Activated CD4-positive, alpha-beta T cell treated with anti-CD3 and anti-CD28 coated beads, Interleukin-2, amount 10 ng/mL, durations not matched to agents 7 days and 5 days (primary cell): ENCODE results near the gene SEMA3A. TPM values are rescaled to one million over a fixed set of nuclear protein-coding genes. Genes with fewer than 3 reads are reported as not detected.

ENCODE experiments used
- CTCF ChIA-PET: fragments of 350-600 bp; sonication (Branson Sonifier 250); formaldehyde crosslinking; loops from one replicate; lab custom pipeline; 2021; ENCODE audit warnings: antibody characterized with exemption; lab: Charles Lee
- POLR2A ChIA-PET: fragments of 350-600 bp; sonication (Branson Sonifier 250); formaldehyde crosslinking; loops from one replicate; lab custom pipeline; 2021; ENCODE audit warnings: antibody characterized with exemption; lab: Charles Lee
- DNase-seq: peaks from one replicate; pipeline ENCODE4 v3.0.0-alpha.2; 2020
- H3K27ac Mint-ChIP-seq: one replicate; pipeline ENCODE4 v1.8.0; 2021; ENCODE audit warnings: mild to moderate bottlenecking, moderate library complexity, mixed read lengths
- H3K27me3 Mint-ChIP-seq: one replicate; pipeline ENCODE4 v1.8.0; 2021; ENCODE audit warnings: mixed read lengths
- H3K36me3 Mint-ChIP-seq: one replicate; pipeline ENCODE4 v1.8.0; 2021; ENCODE audit warnings: low read depth, mixed read lengths
- H3K4me1 Mint-ChIP-seq: one replicate; pipeline ENCODE4 v1.8.0; 2021; ENCODE audit warnings: mixed read lengths
- H3K4me3 Mint-ChIP-seq: one replicate; pipeline ENCODE4 v1.8.0; 2021; ENCODE audit warnings: mild to moderate bottlenecking, moderate library complexity, mixed read lengths
- H3K9me3 Mint-ChIP-seq: one replicate; pipeline ENCODE4 v1.8.0; 2021; ENCODE audit warnings: mixed read lengths
- total RNA-seq, 2 experiments: library from RNA; stranded (reverse); gene quantifications; one replicate each; pipeline ENCODE4 v1.2.3, GENCODE V29; 2021

Gene SEMA3A
- total RNA-seq, 2 experiments from 2014 or later: 1.3 to 1.4 TPM

- POLR2A ChIA-PET: no interaction called here
These were observed 3.3 kb downstream of the SEMA3A start for GRCh38 chr7:84191261-84191660.

GRCh38 chr7:84190016-84190705 lies 4.4 kb downstream of the SEMA3A start:
- DNase-seq: no peak
- Mint-ChIP-seq H3K9me3 (no peaks in the 10 kb centered on the region), H3K4me1 (peaks cover 34% of the 10 kb centered on the region), H3K36me3 (no peaks in the 10 kb centered on the region), H3K4me3 (no peak overlapping the region), H3K27me3 (peaks cover 4% of the 10 kb centered on the region), H3K27ac (no peak overlapping the region)
- POLR2A ChIA-PET: no interaction called here
- CTCF ChIA-PET: no interaction called here

More at GRCh38 chr7:84191261-84191660, 3.3 kb downstream of the SEMA3A start:
- Mint-ChIP-seq H3K9me3 (no peaks in the 10 kb centered on the region), H3K4me1 (peaks cover 43% of the 10 kb centered on the region), H3K4me3 (no peak overlapping the region), H3K27ac (no peak overlapping the region), H3K36me3 (no peaks in the 10 kb centered on the region), H3K27me3 (peaks cover 5% of the 10 kb centered on the region)
- no peak for DNase-seq
- CTCF ChIA-PET: no interaction called here

DNA sequence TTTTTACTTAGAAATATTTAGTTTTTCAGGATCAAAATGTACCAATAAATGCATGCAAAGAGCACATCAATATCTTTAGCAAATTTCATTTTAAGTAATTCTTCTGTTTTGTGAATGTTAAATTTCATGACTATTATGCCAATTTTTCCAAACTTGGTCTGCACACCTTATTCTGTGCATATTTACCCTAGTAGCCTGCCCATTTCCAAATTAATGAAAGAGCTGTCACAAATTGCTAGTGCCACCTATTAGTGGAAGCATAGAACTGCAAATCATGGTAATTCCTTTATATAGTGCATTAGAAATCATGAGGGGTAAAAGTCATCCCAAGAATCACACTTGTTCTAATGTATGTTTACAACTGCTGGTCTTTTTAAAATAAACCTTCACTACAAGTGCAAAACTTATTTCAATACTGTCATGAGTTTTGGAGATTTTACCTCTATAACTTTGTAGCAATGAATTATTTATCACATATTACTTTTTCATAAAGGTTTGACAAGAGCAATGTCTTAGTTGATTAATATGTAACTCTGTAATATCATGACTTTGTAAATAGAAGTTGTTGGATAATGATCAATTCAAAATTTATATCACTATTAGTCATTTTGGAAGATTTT lies 5.7 kb downstream of the SEMA3A start:
- DNase-seq: no peak
- no peak overlapping the region for H3K27ac Mint-ChIP-seq
- POLR2A ChIA-PET: no interaction called here
- peaks cover 4% of the 10 kb centered on the region for H3K9me3 Mint-ChIP-seq
- H3K4me3 Mint-ChIP-seq: no peak overlapping the region
- CTCF ChIA-PET: no interaction called here
- peaks cover 23% of the 10 kb centered on the region for H3K4me1 Mint-ChIP-seq
- H3K27me3 Mint-ChIP-seq: no peaks in the 10 kb centered on the region
- H3K36me3 Mint-ChIP-seq: no peaks in the 10 kb centered on the region

GRCh38 chr7:84187813-84188510 lies 6.6 kb downstream of the SEMA3A start:
- Mint-ChIP-seq H3K27ac (no peak overlapping the region), H3K4me1 (peaks cover 21% of the 10 kb centered on the region), H3K36me3 (no peaks in the 10 kb centered on the region), H3K9me3 (peaks cover 4% of the 10 kb centered on the region), H3K4me3 (no peak overlapping the region), H3K27me3 (no peaks in the 10 kb centered on the region)
- ChIA-PET POLR2A (no interaction called here), CTCF (no interaction called here)
- DNase-seq: no peak

DNA sequence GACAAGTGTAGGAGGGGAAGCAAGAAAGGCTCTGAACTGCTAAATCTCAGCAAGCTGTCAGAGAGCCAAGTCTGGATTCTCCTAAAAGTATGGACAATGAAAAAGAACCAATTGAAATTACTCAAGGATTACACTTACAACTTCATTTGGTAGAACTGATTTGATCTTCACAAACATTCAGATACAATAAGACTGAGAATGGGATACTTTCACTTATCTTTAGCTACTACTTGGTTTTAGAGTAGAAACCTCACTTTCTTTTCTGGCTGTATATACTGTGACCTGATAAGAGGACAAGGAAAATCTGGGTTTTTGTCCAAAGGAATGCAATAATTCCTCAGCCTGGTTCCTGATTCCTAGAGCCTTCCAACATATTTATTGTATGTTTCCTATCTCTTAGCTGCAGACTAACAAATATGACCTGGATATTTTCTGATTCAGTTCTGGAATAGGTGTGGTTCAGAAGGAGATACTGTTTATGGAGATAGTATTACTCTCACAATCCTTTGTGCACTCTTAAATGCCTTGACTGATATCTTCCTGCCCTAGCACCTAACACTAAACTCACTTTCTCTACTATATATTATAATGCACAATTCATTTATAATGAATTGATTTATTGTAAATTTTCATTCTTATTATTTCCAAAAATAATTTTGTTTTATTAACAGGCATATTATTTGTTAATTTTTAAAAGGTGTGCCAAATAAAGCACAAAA lies 7.3 kb downstream of the SEMA3A start:
- Mint-ChIP-seq H3K36me3 (no peaks in the 10 kb centered on the region), H3K27ac (no peak overlapping the region), H3K9me3 (peaks cover 4% of the 10 kb centered on the region), H3K4me1 (peaks cover 20% of the 10 kb centered on the region), H3K27me3 (no peaks in the 10 kb centered on the region), H3K4me3 (no peak overlapping the region)
- ChIA-PET POLR2A (no interaction called here), CTCF (no interaction called here)
- no peak for DNase-seq

DNA sequence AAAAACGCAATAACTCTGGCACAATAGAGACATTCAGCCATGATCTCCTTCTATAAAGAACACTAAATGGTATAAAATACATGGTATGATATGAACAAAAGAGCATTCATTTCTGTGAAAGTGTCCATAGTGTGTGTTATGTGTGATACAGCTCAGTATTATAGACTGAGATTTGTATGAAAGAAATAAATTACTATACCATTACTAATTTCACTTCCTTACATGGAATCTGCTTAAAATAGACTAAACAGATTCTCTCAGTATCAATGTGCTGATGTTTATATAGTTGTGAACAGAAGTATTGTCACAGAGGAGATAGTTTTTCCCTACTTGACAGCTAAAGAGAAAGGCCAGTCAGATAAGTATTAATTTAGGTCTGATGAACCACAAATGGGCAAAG lies 10.8 kb downstream of the SEMA3A start:
- H3K9me3 Mint-ChIP-seq: peaks cover 4% of the 10 kb centered on the region
- H3K36me3 Mint-ChIP-seq: no peaks in the 10 kb centered on the region
- ChIA-PET CTCF (no interaction called here), POLR2A (no interaction called here)
- H3K27me3 Mint-ChIP-seq: no peaks in the 10 kb centered on the region
- no peak overlapping the region for H3K4me3 Mint-ChIP-seq
- H3K4me1 Mint-ChIP-seq: peaks cover 15% of the 10 kb centered on the region
- no peak for DNase-seq
- H3K27ac Mint-ChIP-seq: no peak overlapping the region

DNA sequence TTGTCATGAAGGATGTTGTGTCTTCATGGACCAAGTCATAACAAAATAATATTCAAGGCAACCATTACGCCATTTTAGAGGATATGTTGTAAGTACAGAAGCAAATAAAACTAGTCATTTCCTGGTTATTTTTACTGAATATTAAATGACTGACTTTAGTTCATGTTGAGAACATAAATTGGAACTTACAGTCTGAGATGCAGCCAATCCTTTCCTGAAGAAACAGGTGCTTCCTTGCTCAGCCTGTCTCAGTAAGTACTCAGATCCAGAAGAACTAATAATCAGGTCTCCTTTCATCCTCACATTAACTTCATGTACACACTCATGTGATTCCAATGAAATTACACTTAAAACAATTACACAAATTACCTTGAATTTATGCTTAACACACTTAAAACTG lies 12.3 kb downstream of the SEMA3A start:
- Mint-ChIP-seq H3K4me1 (peaks cover 6% of the 10 kb centered on the region), H3K27ac (no peak overlapping the region), H3K27me3 (no peaks in the 10 kb centered on the region), H3K4me3 (no peak overlapping the region), H3K9me3 (peaks cover 4% of the 10 kb centered on the region), H3K36me3 (no peaks in the 10 kb centered on the region)
- ChIA-PET CTCF (no interaction called here), POLR2A (no interaction called here)
- DNase-seq: no peak

- H3K9me3 Mint-ChIP-seq: peaks cover 4% of the 10 kb centered on the region
- no peaks in the 10 kb centered on the region for H3K27me3 Mint-ChIP-seq
- no peaks in the 10 kb centered on the region for H3K4me1 Mint-ChIP-seq
- H3K4me3 Mint-ChIP-seq: no peak overlapping the region
- ChIA-PET CTCF (no interaction called here), POLR2A (no interaction called here)
- DNase-seq: no peak
- no peak overlapping the region for H3K27ac Mint-ChIP-seq
- H3K36me3 Mint-ChIP-seq: no peaks in the 10 kb centered on the region
These were observed 13.0 kb downstream of the SEMA3A start for GRCh38 chr7:84181628-84182027.

- H3K4me3 Mint-ChIP-seq: no peak overlapping the region
- no peaks in the 10 kb centered on the region for H3K9me3 Mint-ChIP-seq
- H3K27ac Mint-ChIP-seq: no peak overlapping the region
- ChIA-PET CTCF (no interaction called here), POLR2A (no interaction called here)
- H3K36me3 Mint-ChIP-seq: no peaks in the 10 kb centered on the region
- H3K4me1 Mint-ChIP-seq: no peaks in the 10 kb centered on the region
- no peak for DNase-seq
- no peaks in the 10 kb centered on the region for H3K27me3 Mint-ChIP-seq
These were observed 16.7 kb downstream of the SEMA3A start for GRCh38 chr7:84177758-84178412.

GRCh38 chr7:84176716-84177115 lies 17.9 kb downstream of the SEMA3A start:
- no peak overlapping the region for H3K4me3 Mint-ChIP-seq
- no peaks in the 10 kb centered on the region for H3K27me3 Mint-ChIP-seq
- H3K9me3 Mint-ChIP-seq: no peaks in the 10 kb centered on the region
- ChIA-PET POLR2A (no interaction called here), CTCF (no interaction called here)
- no peak for DNase-seq
- H3K27ac Mint-ChIP-seq: no peak overlapping the region
- no peaks in the 10 kb centered on the region for H3K36me3 Mint-ChIP-seq
- H3K4me1 Mint-ChIP-seq: no peaks in the 10 kb centered on the region

- no peaks in the 10 kb centered on the region for H3K9me3 Mint-ChIP-seq
- CTCF ChIA-PET: no interaction called here
- no peaks in the 10 kb centered on the region for H3K36me3 Mint-ChIP-seq
- H3K4me1 Mint-ChIP-seq: no peaks in the 10 kb centered on the region
- no peak overlapping the region for H3K4me3 Mint-ChIP-seq
- no peak for DNase-seq
- H3K27me3 Mint-ChIP-seq: no peaks in the 10 kb centered on the region
- H3K27ac Mint-ChIP-seq: no peak overlapping the region
- POLR2A ChIA-PET: no interaction called here
These were observed 19.1 kb downstream of the SEMA3A start for GRCh38 chr7:84175461-84175860.

DNA sequence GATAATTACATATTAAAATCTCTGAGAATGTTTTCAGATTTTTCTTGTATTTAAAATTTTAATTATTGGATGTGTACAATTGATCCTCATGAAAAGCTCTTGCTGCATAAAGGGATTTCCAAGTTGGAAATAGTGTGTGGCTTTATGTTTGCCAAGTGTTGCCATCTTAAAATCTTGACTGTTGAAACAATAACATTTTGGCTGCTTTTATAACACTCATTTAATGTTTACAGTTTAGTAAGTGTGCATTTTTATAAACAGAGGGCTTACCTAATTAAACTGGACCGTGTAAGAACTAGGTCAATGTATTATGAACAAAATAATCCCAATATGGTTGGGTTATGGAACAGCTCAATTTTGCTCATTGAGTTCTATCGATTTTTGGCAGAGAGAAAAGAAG lies 23.9 kb downstream of the SEMA3A start:
- Mint-ChIP-seq H3K36me3 (no peaks in the 10 kb centered on the region), H3K27ac (no peak overlapping the region), H3K4me3 (no peak overlapping the region), H3K9me3 (no peaks in the 10 kb centered on the region), H3K4me1 (no peaks in the 10 kb centered on the region), H3K27me3 (no peaks in the 10 kb centered on the region)
- DNase-seq: no peak
- ChIA-PET CTCF (no interaction called here), POLR2A (no interaction called here)

- Mint-ChIP-seq H3K27me3 (no peaks in the 10 kb centered on the region), H3K9me3 (no peaks in the 10 kb centered on the region), H3K4me1 (no peaks in the 10 kb centered on the region), H3K36me3 (no peaks in the 10 kb centered on the region), H3K27ac (no peak overlapping the region), H3K4me3 (no peak overlapping the region)
- POLR2A ChIA-PET: no interaction called here
- CTCF ChIA-PET: no interaction called here
- DNase-seq: no peak
These were observed 32.0 kb downstream of the SEMA3A start for GRCh38 chr7:84162584-84162983.
